HCT116 (cell line): ENCODE data around the gene ADD3. TPM values are rescaled to one million over a fixed set of nuclear protein-coding genes. Genes with fewer than 3 reads are reported as not detected.

Experiments used
- ATAC-seq: fragments of 200-7000 bp; cut with Tn5 transposase; 2 replicates; pipeline ENCODE4 v1.9.1; 2020; ENCODE audit warnings: mild to moderate bottlenecking, moderate library complexity
- BruUV-seq: library from RNA; stranded (reverse); fragments of 400-500 nt; replicated peaks from 2 replicates; lab custom pipeline; 2021; lab: Mats Ljungman, UMichigan
- CTCF ChIA-PET: fragments of 300-600 bp; sonication (Branson Sonifier 250); formaldehyde crosslinking; loops from one replicate; lab custom pipeline; 2021; ENCODE audit warnings: antibody characterized with exemption; lab: Charles Lee
- POLR2A ChIA-PET: fragments of 300-600, 350-600 bp; sonication (Branson Sonifier 250); formaldehyde crosslinking; loops from one replicate; lab custom pipeline; 2021; ENCODE audit warnings: antibody characterized with exemption; lab: Charles Lee
- RAD21 ChIA-PET, 2 experiments: fragments of 300-600 bp; sonication (Branson Sonifier 250); formaldehyde crosslinking; loops; one replicate each; lab custom pipeline; 2023; ENCODE audit warnings: low total read pairs in 2 of 2; ENCODE audit not compliant: uncharacterized antibody in 2 of 2, unreplicated experiment in 2 of 2, low non-redundant PET in 1 of 2; lab: Charles Lee
- DNase-seq: peaks from one replicate; pipeline ENCODE4 v3.0.0-alpha.2; 2010; ENCODE audit warnings: low read depth, low spot score
- H2AFZ ChIP-seq: fragments of 200-600 bp; shearing (Covaris generic), sonication (generic); 2 replicates; pipeline ENCODE4 v1.6.1; 2017; ENCODE audit warnings: low read depth, mixed run types, mixed read lengths, antibody characterized with exemption, low read length; ENCODE audit not compliant: poor library complexity, severe bottlenecking
- H3K27ac ChIP-seq: 2 replicates; pipeline ENCODE4 v1.5.1; 2012; ENCODE audit warnings: low read depth, low read length
- H3K27me3 ChIP-seq: fragments of 200-600 bp; sonication (generic); 2 replicates; pipeline ENCODE4 v1.6.1; 2016; ENCODE audit warnings: mixed run types, low read length, mixed read lengths; ENCODE audit not compliant: insufficient read depth
- H3K36me3 ChIP-seq, 2 experiments: fragments of 200-500 bp in 1 of 2; fragments of 200-600 bp in 1 of 2; sonication (Bioruptor generic) in 1 of 2; sonication (generic) in 1 of 2; 2 replicates each; pipeline versions ENCODE4 v1.5.1 to v1.6.1; 2014 to 2016; ENCODE audit warnings: low read length in 2 of 2, inconsistent platforms in 1 of 2, mixed read lengths in 1 of 2, mixed run types in 1 of 2; ENCODE audit not compliant: insufficient read depth in 2 of 2, control insufficient read depth in 1 of 2
- H3K4me1 ChIP-seq, 2 experiments: fragments of 200-600 bp in 1 of 2; sonication (generic) in 1 of 2; 2 replicates each; pipeline versions ENCODE4 v1.5.1 to v1.6.1; 2012 to 2017; ENCODE audit warnings: low read length in 2 of 2, inconsistent platforms in 1 of 2, mild to moderate bottlenecking in 1 of 2, mixed read lengths in 1 of 2, mixed run types in 1 of 2, moderate library complexity in 1 of 2; ENCODE audit not compliant: insufficient read depth in 2 of 2, control insufficient read depth in 1 of 2
- H3K4me2 ChIP-seq: fragments of 200-600 bp; sonication (generic); 2 replicates; pipeline ENCODE4 v1.6.1; 2017; ENCODE audit warnings: mixed run types, low read length, mixed read lengths
- H3K4me3 ChIP-seq, 2 experiments: fragments of 200-600 bp in 1 of 2; sonication (generic) in 1 of 2; replicated peaks in 1 of 2; 2 replicates each; pipeline ENCODE4 v1.5.1; 2011 to 2016; ENCODE audit warnings: low read length in 2 of 2, control low read depth in 1 of 2, low read depth in 1 of 2, mild to moderate bottlenecking in 1 of 2, mixed read lengths in 1 of 2, mixed run types in 1 of 2
- H3K79me2 ChIP-seq: fragments of 200-600 bp; sonication (generic); 2 replicates; pipeline ENCODE4 v1.6.1; 2017; ENCODE audit warnings: mild to moderate bottlenecking, mixed run types, low read length, moderate library complexity, mixed read lengths; ENCODE audit not compliant: insufficient read depth
- H3K9ac ChIP-seq: fragments of 200-600 bp; sonication (generic); 2 replicates; pipeline ENCODE4 v1.6.1; 2016; ENCODE audit warnings: low read length, mixed read lengths
- H3K9me2 ChIP-seq: fragments of 200-600 bp; sonication (generic), shearing (Covaris generic); 2 replicates; pipeline ENCODE4 v1.6.1; 2017; ENCODE audit warnings: mixed run types, mild to moderate bottlenecking, moderate library complexity; ENCODE audit not compliant: insufficient read depth
- H3K9me3 ChIP-seq, 2 experiments: fragments of 200-500 bp in 1 of 2; fragments of 200-600 bp in 1 of 2; sonication (Bioruptor generic) in 1 of 2; sonication (generic) in 1 of 2; 2 replicates each; pipeline ENCODE4 v1.6.1; 2014 to 2017; ENCODE audit warnings: low read length in 2 of 2, mixed read lengths in 2 of 2, inconsistent platforms in 1 of 2, low read depth in 1 of 2, mild to moderate bottlenecking in 1 of 2, mixed run types in 1 of 2, moderate library complexity in 1 of 2; ENCODE audit not compliant: control insufficient read depth in 1 of 2, insufficient read depth in 1 of 2
- H4K20me1 ChIP-seq: fragments of 200-600 bp; sonication (generic), shearing (Covaris generic); 2 replicates; pipeline ENCODE4 v1.6.1; 2017; ENCODE audit warnings: mixed run types, mild to moderate bottlenecking, moderate library complexity; ENCODE audit not compliant: insufficient read depth
- EGR1 ChIP-seq: IDR thresholded peaks from 2 replicates; pipeline ENCODE4 v1.6.1; 2012; ENCODE audit warnings: low read depth
- POLR2A ChIP-seq: IDR thresholded peaks from 2 replicates; pipeline ENCODE4 v1.7.0; 2011; ENCODE audit warnings: borderline replicate concordance; ENCODE audit not compliant: insufficient read depth, insufficient read length; ENCODE audit errors: extremely low read depth
- POLR2AphosphoS5 ChIP-seq: IDR thresholded peaks from 2 replicates; pipeline ENCODE4 v1.6.1; 2011; ENCODE audit warnings: mild to moderate bottlenecking, low read depth, low read length, moderate library complexity
- REST ChIP-seq: IDR thresholded peaks from 2 replicates; pipeline ENCODE4 v1.6.1; 2012; ENCODE audit warnings: low read depth
- SIN3A ChIP-seq: IDR thresholded peaks from 2 replicates; pipeline ENCODE4 v1.6.1; 2012; ENCODE audit warnings: low read depth
- ZNF274 ChIP-seq: fragments of 200-500 bp; sonication (Bioruptor generic); IDR thresholded peaks from 2 replicates; pipeline ENCODE4 v1.6.1; 2014; ENCODE audit warnings: mild to moderate bottlenecking, low read depth, low read length, inconsistent platforms
- intact Hi-C: fragments of 100-400 bp; cut with micrococcal nuclease; formaldehyde crosslinking; loops from 2 replicates; pipeline ENCODE4 v1.10.0; 2022
- total RNA-seq: library from RNA; stranded (reverse); gene quantifications from one replicate; pipeline ENCODE4 v1.2.1, GENCODE V29; 2021; ENCODE audit not compliant: unreplicated experiment

The ADD3 gene
- total RNA-seq, 1 experiment from 2014 or later: 41.1 TPM

DNA sequence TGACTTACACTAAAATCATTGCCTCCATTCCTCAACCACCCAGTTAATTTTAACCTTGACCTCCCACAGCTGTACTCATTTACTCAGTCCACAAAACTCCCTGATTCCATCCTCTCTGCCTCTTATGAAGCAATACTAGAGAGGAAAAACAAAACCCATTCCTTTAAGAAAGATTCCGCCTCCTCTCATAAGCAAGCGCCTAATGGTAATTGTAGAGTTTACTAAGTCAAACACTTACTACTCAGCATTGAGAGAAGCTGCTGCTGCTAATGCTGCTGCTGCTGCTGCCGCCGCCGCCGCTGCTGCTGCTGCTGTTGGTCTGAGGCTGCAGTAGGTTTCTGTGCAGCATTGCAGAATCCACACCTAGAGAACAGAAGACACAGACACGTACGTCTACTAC, 2.1 kb upstream of the ADD3 start:
- H3K27me3 ChIP-seq: no peaks in the 10 kb centered on the region
- no peaks in the 10 kb centered on the region for H3K9me2 ChIP-seq
- no peak overlapping the region for H3K4me3 ChIP-seq
- no peak overlapping the region for H3K9ac ChIP-seq
- peaks cover 11 to 33% of the 10 kb centered on the region in 2 experiments for H3K4me1 ChIP-seq
- no peaks in the 10 kb centered on the region for H3K36me3 ChIP-seq
- H3K79me2 ChIP-seq: peaks cover 19% of the 10 kb centered on the region
- RAD21 ChIA-PET: interaction anchor here in 1 of 2 experiments (0.5 kb wide), 1 partner anchor 221 kb away, joined by 8 read pairs; no protein-coding TSS in a partner anchor
- no peak for TF ChIP-seq EGR1
- DNase-seq: no peak
- H3K9me3 ChIP-seq: no peaks in the 10 kb centered on the region
- no TSS peak for BruUV-seq
- CTCF ChIA-PET: interaction anchor here (0.7 to 1.0 kb wide), 2 partner anchors 28 to 49 kb away, joined by 4 to 5 read pairs; no protein-coding TSS in a partner anchor
- no peak overlapping the region for H3K27ac ChIP-seq
- H3K4me2 ChIP-seq: no peak overlapping the region
- H2AFZ ChIP-seq: peak overlapping the region; percentile 65
- POLR2A ChIA-PET: no interaction called here
- no peaks in the 10 kb centered on the region for H4K20me1 ChIP-seq
- intact Hi-C loops: loop anchor here (5.0 kb wide), 1 partner anchor 202 kb away; the partner anchor contains the start of gene MXI1
- no peak for ATAC-seq

DNA sequence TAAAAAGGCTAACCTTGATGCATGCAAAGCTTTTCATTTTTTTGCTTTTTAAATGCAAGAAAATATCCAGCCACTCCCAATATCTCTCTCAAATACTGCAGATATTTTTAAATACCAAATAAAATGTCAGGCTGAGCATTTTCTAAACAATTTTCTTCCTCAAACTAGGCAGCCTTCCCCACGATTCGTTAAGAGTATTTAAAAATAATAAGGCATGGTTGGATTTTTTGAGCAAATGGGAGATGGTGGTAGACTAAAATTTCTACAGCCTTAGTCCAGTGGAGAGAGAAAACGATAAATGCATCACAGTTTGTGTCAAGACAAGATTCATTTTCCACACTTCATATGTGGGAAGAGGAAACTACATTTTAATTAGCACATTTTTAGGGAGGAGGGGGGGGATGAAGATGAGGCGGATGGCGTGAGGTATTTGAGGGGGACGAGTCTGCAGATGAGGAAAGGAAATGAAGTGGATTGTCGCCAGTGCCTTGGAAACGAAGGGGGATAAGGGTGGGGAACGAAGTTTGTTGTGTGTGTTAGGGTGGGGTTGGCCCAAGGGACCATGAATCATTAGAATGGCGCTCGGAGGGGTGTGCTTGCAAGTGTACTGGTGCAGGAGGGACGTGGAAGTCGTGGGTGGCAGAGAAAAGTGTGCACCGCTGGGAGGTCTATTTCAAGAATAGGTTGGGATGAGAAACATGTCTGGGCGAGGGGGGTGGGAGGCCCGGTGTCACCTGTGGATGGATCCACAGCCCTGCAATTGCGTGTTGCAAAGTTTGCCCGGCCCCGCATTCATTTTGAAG, 1.2 kb upstream of the ADD3 start:
- no peaks in the 10 kb centered on the region for H3K27me3 ChIP-seq
- peak overlapping the region; percentile 71 for H3K9ac ChIP-seq
- peak overlapping the region; percentile 86 for H3K4me2 ChIP-seq
- H3K4me3 ChIP-seq: peak overlapping the region in 1 of 2 experiments; percentile 81; a peak in 2 of 4 replicates
- H3K27ac ChIP-seq: no peak overlapping the region; the same call in 1 of the 2 replicates
- no peak for ATAC-seq
- ChIA-PET POLR2A (interaction anchor here (0.7 kb wide), 1 partner anchor 13 kb away, joined by 3 read pairs; no protein-coding TSS in a partner anchor), CTCF (interaction anchor here (0.7 to 1.6 kb wide), 4 partner anchors 9 to 122 kb away, joined by 3 to 5 read pairs (median 4); no protein-coding TSS in a partner anchor), RAD21 (no interaction called here)
- H3K79me2 ChIP-seq: peaks cover 25% of the 10 kb centered on the region
- H3K9me2 ChIP-seq: no peaks in the 10 kb centered on the region
- H3K9me3 ChIP-seq: no peaks in the 10 kb centered on the region
- no TSS peak for BruUV-seq
- TF ChIP-seq POLR2AphosphoS5 (no peak), ZNF274 (no peak), POLR2A (no peak), SIN3A (no peak), REST (no peak)
- intact Hi-C loops: loop anchor here (5.0 kb wide), 1 partner anchor 201 kb away; the partner anchor contains the start of gene MXI1
- H2AFZ ChIP-seq: peak overlapping the region; percentile 65
- DNase-seq: no peak
- H3K36me3 ChIP-seq: no peaks in the 10 kb centered on the region
- H4K20me1 ChIP-seq: no peaks in the 10 kb centered on the region
- peaks cover 14 to 41% of the 10 kb centered on the region in 2 experiments for H3K4me1 ChIP-seq
